Ovary (tissue), 9 donors: Measurements from ENCODE around the gene LCOR. TPM values are rescaled to one million over a fixed set of nuclear protein-coding genes. Genes with fewer than 3 reads are reported as not detected.

Source experiments
- DNase-seq, 5 donors: peaks; one replicate each; pipeline ENCODE4 v3.0.0-alpha.2; 2019 to 2020
- H3K27ac ChIP-seq, 2 donors: fragments of 200-600 bp; one replicate each; pipeline versions ENCODE4 v1.5.1 to v1.8.0; 2019 to 2022
- H3K27me3 ChIP-seq: fragments of 200-600 bp; one replicate; pipeline ENCODE4 v1.8.0; 2022
- H3K36me3 ChIP-seq: fragments of 200-600 bp; sonication (generic); one replicate; pipeline ENCODE4 v1.5.1; 2019
- H3K4me1 ChIP-seq: one replicate; pipeline ENCODE4 v1.8.1; 2013; ENCODE audit warnings: mild to moderate bottlenecking, moderate library complexity; ENCODE audit not compliant: insufficient read depth
- H3K4me3 ChIP-seq: fragments of 200-600 bp; sonication (generic); one replicate; pipeline ENCODE4 v1.5.1; 2017
- H3K9me3 ChIP-seq, 2 donors: fragments of 200-600 bp in 1 of 2; sonication (generic) in 1 of 2; one replicate each; pipeline versions ENCODE4 v1.5.1 to v1.8.1; 2013 to 2019; ENCODE audit warnings: mild to moderate bottlenecking in 1 of 2, moderate library complexity in 1 of 2
- EP300 ChIP-seq: sonication (generic); formaldehyde crosslinking; IDR thresholded peaks from one replicate; pipeline ENCODE4 v1.6.1; 2017; ENCODE audit warnings: antibody characterized with exemption
- POLR2A ChIP-seq: fragments of 450-650 bp; IDR thresholded peaks from one replicate; pipeline ENCODE4 v1.6.1; 2017; ENCODE audit warnings: antibody characterized with exemption, mild to moderate bottlenecking, moderate library complexity
- WGBS, 3 donors: extraction: QIAGEN DNeasy Blood & Tissue Kit in 1 of 3; methylation state at CpG; one replicate each; pipeline versions ENCODE4 v1.1.5 to v1.1.7; 2013 to 2017; 5-methylcytosine and 5-hydroxymethylcytosine counted together
- intact Hi-C, 4 donors: fragments of 100-400 bp; cut with DNase I; formaldehyde crosslinking; loops; one replicate each; pipeline versions ENCODE4 v1.11.0 to v1.15.1; 2022 to 2023
- polyA plus RNA-seq, 2 donors: library from polyadenylated mRNA; stranded (reverse); fragments of 200-250 nt in 1 of 2; fragments of 350-450 nt in 1 of 2; fragmentation: Illumina TruSeq in 1 of 2; extraction: RNeasy Lipid Tissue Mini Kit (QIAGEN cat#74804) in 1 of 2; gene quantifications; one replicate each; pipeline ENCODE4 v1.2.3, GENCODE V29; 2013 to 2014
- total RNA-seq, 7 donors: library from RNA; depleted of rRNA in 2 of 7; stranded (reverse); fragments of >200 nt in 2 of 7; fragmentation: NEBNext Ultra II Directional in 3 of 7; extraction: Animal tissue kit (Norgen Biotek cat#: 25700) in 3 of 7; gene quantifications; one replicate each; pipeline versions ENCODE4 v1.1.0 to v1.2.4, GENCODE V29; 2016 to 2023
- TF ChIP-seq, protein P1 (sequence below), 3 donors: fragments of 450-650 bp in 2 of 3; fragments of 200-600 bp in 1 of 3; IDR thresholded peaks; one replicate each; pipeline versions ENCODE4 v1.5.1 to v1.8.0; 2016 to 2022; ENCODE audit warnings: antibody characterized with exemption in 3 of 3, mild to moderate bottlenecking in 1 of 3
- donor health status: DM: no; HTN: no; CAD: no; lungs with moderate emphysema.
- donor health status: DM: no; HTN: no; CAD: no.
- donor health status: Bipolar disorder and iron deficiency.
- donor health status: DM: yes; HTN: yes; CAD: no.
- donor health status: DM: no; HTN: no; CAD: no.
- donor health status: DM: yes; HTN: yes; CAD: no.

The LCOR gene
- total and polyA plus RNA-seq, 9 donors = 4.0 to 44.9 (median 29.8) TPM

DNA sequence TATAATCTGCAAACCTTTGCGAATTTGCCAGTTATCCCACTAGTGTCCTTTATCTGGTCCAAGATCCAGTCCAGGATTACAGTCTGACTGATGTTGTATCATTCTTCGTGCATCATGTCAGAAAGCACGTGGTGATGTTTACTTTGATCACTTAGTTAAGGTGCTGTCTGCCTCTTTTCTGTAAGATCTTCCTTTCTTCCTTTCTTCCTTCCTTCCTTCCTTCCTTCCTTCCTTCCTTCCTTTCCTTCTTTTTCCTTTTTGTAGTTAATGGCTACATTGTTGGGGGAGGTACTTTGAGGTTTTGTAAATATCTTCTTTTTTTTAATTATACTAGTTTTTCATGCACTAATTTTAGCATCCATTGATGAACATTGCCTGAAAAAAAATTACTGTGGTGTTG is 80.3 kb downstream of the LCOR start:
- TF ChIP-seq, protein P1, sequence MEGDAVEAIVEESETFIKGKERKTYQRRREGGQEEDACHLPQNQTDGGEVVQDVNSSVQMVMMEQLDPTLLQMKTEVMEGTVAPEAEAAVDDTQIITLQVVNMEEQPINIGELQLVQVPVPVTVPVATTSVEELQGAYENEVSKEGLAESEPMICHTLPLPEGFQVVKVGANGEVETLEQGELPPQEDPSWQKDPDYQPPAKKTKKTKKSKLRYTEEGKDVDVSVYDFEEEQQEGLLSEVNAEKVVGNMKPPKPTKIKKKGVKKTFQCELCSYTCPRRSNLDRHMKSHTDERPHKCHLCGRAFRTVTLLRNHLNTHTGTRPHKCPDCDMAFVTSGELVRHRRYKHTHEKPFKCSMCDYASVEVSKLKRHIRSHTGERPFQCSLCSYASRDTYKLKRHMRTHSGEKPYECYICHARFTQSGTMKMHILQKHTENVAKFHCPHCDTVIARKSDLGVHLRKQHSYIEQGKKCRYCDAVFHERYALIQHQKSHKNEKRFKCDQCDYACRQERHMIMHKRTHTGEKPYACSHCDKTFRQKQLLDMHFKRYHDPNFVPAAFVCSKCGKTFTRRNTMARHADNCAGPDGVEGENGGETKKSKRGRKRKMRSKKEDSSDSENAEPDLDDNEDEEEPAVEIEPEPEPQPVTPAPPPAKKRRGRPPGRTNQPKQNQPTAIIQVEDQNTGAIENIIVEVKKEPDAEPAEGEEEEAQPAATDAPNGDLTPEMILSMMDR (IDR thresholded peaks at IDR 0.05) = no peak
- TF ChIP-seq EP300 (no peak), POLR2A (no peak)
- Histone ChIP-seq H3K36me3 (no peaks in the 10 kb centered on the region), H3K27me3 (no peaks in the 10 kb centered on the region), H3K4me3 (no peak overlapping the region), H3K27ac (no peak overlapping the region), H3K4me1 (peaks cover 2% of the 10 kb centered on the region), H3K9me3 (no peaks in the 10 kb centered on the region)
- 78 to 90% (median 83%) methylated on average over 3 of the region's 3 CpGs for WGBS, 3 donors
- intact Hi-C loops = no loop called here
- DNase-seq = no peak

DNA sequence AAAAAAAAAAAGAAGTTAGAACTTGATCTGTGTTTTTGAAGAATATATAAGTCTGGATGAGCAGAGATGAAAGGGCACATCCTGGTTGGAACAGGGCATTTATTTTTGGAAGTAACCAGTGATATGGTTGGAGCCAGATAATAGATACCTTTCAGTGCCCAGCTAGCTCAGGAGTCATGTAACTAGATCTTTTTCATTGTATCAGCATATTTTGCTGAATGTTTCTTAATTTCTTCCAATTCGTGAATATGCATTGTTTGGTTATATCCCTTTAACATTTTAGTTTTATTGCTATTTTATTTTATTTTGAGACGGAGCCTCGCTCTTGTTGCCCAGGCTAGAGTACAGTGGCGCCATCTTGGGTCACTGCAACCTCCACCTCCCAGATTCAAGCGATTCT is 81.8 kb downstream of the LCOR start:
- Histone ChIP-seq H3K4me1 (peaks cover 2% of the 10 kb centered on the region), H3K36me3 (no peaks in the 10 kb centered on the region), H3K27ac (no peak overlapping the region), H3K27me3 (no peaks in the 10 kb centered on the region), H3K9me3 (no peaks in the 10 kb centered on the region), H3K4me3 (no peak overlapping the region)
- 97 to 99% (median 98%) methylated on average over 5 of the region's 5 CpGs for WGBS, 3 donors
- TF ChIP-seq EP300 = no peak
- TF ChIP-seq, protein P1 (IDR thresholded peaks at IDR 0.05) = no peak
- TF ChIP-seq POLR2A = no peak
- DNase-seq = no peak
- intact Hi-C loops = no loop called here

DNA sequence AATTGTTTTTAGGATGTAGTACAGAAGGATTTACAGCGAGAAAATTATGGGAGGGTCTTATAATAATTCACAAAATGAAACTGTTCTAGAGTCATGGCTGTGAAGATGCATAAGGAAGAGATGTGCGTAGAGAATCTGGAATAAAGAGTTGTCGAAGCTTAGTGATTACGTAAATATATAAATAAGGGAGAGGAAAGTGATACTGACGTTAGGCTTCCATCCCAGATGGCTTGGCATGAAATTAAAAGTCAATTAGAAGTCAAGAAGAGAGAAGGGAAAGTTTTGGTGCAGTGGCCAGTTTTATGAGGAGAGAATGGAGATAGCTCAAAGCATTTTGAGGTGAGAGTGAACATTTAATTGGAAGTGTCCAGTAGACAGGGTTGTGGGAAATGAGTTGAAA is 85.5 kb downstream of the LCOR start:
- no peak overlapping the region for H3K4me3 ChIP-seq
- H3K27ac ChIP-seq = no peak overlapping the region
- TF ChIP-seq, protein P1 (IDR thresholded peaks at IDR 0.05) = no peak
- TF ChIP-seq POLR2A (no peak), EP300 (no peak)
- no peak for DNase-seq
- no peaks in the 10 kb centered on the region for H3K27me3 ChIP-seq
- WGBS, 3 donors = 89 to 92% (median 92%) methylated on average over 5 of the region's 5 CpGs
- no peaks in the 10 kb centered on the region for H3K36me3 ChIP-seq
- no peaks in the 10 kb centered on the region for H3K9me3 ChIP-seq
- no peaks in the 10 kb centered on the region for H3K4me1 ChIP-seq
- intact Hi-C loops = no loop called here

DNA sequence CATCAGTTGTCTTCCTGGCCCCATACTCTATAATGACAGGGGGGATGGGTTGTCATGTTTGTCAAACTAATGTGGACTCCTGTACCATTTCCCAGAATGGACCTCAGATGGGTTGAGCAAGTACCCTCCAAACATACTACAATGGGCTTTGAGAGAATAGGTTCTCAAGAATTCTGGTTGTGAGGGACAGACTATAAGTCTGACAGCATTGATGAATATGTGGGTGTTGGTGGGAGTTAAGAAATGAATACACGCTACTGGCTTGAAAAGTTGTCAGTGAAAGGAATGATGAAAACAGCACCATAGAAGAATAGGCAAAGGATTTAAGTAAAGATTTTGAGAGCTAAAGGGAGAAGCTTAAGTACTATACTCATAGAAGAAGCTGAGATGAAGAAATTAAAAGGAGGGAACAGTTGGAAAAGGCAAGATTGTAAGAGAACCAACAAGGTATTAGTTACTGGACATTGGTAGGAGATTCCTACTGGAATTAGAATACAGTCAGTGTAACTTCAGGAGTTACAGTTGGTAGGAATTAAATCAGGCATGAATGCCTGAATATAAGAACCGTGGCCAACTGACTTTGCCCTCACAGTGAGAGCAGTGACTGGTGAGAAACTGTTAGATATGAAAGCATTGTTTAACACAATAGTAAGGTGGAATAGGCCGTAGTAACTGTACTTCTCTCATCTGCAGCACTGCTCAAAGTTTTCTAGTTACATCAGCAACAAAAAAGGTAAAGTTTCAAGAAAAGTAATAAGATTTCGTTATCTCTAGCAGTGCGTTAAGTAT is 86.3 kb downstream of the LCOR start:
- H3K4me3 ChIP-seq = no peak overlapping the region

More for the DNA sequence above, 86.3 kb downstream of the LCOR start:
- TF ChIP-seq POLR2A (no peak), EP300 (no peak)
- TF ChIP-seq, protein P1 (IDR thresholded peaks at IDR 0.05) = no peak
- intact Hi-C loops = no loop called here
- Histone ChIP-seq H3K27ac (no peak overlapping the region), H3K4me1 (no peaks in the 10 kb centered on the region), H3K9me3 (no peaks in the 10 kb centered on the region), H3K36me3 (no peaks in the 10 kb centered on the region), H3K27me3 (no peaks in the 10 kb centered on the region)
- DNase-seq = no peak
- WGBS, 3 donors = 91 to 95% (median 94%) methylated on average over 5 of the region's 5 CpGs
